ENCODE results near the gene IQSEC1. TPM values are rescaled to one million over a fixed set of nuclear protein-coding genes. Genes with fewer than 3 reads are reported as not detected.

IQSEC1 gene
- total RNA-seq, 2 donors from 2014 or later = 57.5 to 63.9 TPM

DNA sequence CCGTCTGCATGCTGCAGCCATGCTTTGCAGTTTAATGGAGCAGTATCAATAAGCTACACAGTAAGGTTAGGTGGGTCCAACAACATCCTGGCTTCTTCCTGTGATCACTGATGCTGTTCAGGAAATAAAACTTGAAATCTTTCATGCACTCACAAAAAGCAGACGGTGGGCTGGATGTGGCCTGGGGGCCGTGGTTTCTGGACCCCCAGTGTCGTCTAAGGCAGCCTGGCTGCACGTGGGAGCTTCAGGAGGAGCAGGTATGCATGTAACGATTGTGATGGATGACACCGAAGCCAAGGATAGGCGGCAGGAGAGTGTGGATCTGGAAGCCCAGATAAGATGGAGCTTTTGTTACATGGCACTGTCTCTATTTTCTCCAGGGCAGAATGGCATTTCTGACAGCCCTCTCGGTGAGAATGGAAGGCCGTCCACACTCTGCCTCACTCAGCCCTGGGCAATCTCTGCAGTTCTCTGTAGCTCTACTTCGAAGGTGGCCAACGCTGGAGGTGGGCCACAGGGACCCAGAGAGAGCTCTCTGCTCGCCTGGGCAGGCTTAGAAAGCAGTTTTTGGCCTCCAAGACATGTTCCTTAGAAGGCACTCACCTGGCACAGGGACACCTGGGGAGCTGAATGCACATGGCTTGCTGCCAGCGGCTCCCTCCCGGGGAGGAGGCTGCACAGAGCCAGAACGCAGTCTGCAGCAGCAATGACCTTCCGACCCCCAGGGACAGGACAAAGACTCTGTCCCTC lies 46.4 kb upstream of the IQSEC1 start:
- Histone ChIP-seq H3K27me3 (no peaks in the 10 kb centered on the region), H3K36me3 (no peaks in the 10 kb centered on the region), H3K27ac (no peak overlapping the region), H3K4me3 (no peak overlapping the region), H3K9me3 (no peaks in the 10 kb centered on the region), H3K4me1 (no peaks in the 10 kb centered on the region)
- TF ChIP-seq, protein P1, sequence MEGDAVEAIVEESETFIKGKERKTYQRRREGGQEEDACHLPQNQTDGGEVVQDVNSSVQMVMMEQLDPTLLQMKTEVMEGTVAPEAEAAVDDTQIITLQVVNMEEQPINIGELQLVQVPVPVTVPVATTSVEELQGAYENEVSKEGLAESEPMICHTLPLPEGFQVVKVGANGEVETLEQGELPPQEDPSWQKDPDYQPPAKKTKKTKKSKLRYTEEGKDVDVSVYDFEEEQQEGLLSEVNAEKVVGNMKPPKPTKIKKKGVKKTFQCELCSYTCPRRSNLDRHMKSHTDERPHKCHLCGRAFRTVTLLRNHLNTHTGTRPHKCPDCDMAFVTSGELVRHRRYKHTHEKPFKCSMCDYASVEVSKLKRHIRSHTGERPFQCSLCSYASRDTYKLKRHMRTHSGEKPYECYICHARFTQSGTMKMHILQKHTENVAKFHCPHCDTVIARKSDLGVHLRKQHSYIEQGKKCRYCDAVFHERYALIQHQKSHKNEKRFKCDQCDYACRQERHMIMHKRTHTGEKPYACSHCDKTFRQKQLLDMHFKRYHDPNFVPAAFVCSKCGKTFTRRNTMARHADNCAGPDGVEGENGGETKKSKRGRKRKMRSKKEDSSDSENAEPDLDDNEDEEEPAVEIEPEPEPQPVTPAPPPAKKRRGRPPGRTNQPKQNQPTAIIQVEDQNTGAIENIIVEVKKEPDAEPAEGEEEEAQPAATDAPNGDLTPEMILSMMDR (IDR thresholded peaks at IDR 0.05) = no peak
- DNase-seq (ENCODE audit: low spot score) = no peak

DNA sequence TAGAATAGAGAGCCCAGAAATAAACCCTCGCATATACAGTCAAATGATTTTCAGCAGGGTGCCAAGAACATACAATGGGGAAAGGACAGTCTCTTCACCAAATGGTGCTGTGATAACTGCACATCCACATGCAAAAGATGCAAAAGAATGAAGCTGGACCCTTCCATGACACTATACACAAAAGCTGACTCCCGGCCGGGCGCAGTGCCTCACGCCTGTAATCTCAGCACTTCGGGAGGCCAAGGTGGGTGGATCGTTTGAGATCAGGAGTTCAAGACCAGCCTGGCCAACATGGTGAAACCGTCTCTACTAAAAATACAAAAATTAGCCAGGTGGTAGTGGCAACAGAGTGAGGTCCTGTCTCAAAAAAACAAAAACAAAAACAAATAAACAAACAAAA lies 43.2 kb upstream of the IQSEC1 start:
- no peaks in the 10 kb centered on the region for H3K9me3 ChIP-seq
- TF ChIP-seq, protein P1 (IDR thresholded peaks at IDR 0.05) = no peak
- H3K4me3 ChIP-seq = no peak overlapping the region
- no peak for DNase-seq (ENCODE audit: low spot score)
- H3K36me3 ChIP-seq = no peaks in the 10 kb centered on the region
- peaks cover 0 to 2% of the 10 kb centered on the region in 2 donors for H3K4me1 ChIP-seq
- H3K27me3 ChIP-seq = no peaks in the 10 kb centered on the region
- H3K27ac ChIP-seq = no peak overlapping the region

GRCh38 chr3:13115991-13116390 lies 42.8 kb upstream of the IQSEC1 start:
- TF ChIP-seq, protein P1 (IDR thresholded peaks at IDR 0.05) = no peak
- Histone ChIP-seq H3K9me3 (no peaks in the 10 kb centered on the region), H3K36me3 (no peaks in the 10 kb centered on the region), H3K27ac (no peak overlapping the region), H3K4me1 (peaks cover 0 to 6% of the 10 kb centered on the region in 2 donors), H3K4me3 (no peak overlapping the region), H3K27me3 (no peaks in the 10 kb centered on the region)
- no peak for DNase-seq (ENCODE audit: low spot score)

GRCh38 chr3:13115576-13115910 lies 42.3 kb upstream of the IQSEC1 start:
- Histone ChIP-seq H3K4me1 (peaks cover 0 to 9% of the 10 kb centered on the region in 2 donors), H3K9me3 (no peaks in the 10 kb centered on the region), H3K4me3 (no peak overlapping the region), H3K36me3 (no peaks in the 10 kb centered on the region), H3K27ac (no peak overlapping the region), H3K27me3 (no peaks in the 10 kb centered on the region)
- DNase-seq (ENCODE audit: low spot score) = no peak
- TF ChIP-seq, protein P1 (IDR thresholded peaks at IDR 0.05) = no peak

GRCh38 chr3:13114811-13115575 lies 41.8 kb upstream of the IQSEC1 start:
- H3K27me3 ChIP-seq = no peaks in the 10 kb centered on the region
- no peak for DNase-seq (ENCODE audit: low spot score)
- H3K9me3 ChIP-seq = no peaks in the 10 kb centered on the region
- no peak overlapping the region for H3K27ac ChIP-seq
- TF ChIP-seq, protein P1 (IDR thresholded peaks at IDR 0.05) = no peak
- no peaks in the 10 kb centered on the region for H3K36me3 ChIP-seq
- no peak overlapping the region for H3K4me3 ChIP-seq
- peaks cover 0 to 9% of the 10 kb centered on the region in 2 donors for H3K4me1 ChIP-seq
